HG02884 (cell line): Measurements from ENCODE around the gene NCR3LG1.

Experiments used
- ATAC-seq: cut with Tn5 transposase; IDR thresholded peaks from one replicate; pipeline ENCODE4 v1.9.1; 2021; ENCODE audit warnings: mild to moderate bottlenecking, moderate library complexity; ENCODE audit not compliant: unreplicated experiment

NCR3LG1 gene

DNA sequence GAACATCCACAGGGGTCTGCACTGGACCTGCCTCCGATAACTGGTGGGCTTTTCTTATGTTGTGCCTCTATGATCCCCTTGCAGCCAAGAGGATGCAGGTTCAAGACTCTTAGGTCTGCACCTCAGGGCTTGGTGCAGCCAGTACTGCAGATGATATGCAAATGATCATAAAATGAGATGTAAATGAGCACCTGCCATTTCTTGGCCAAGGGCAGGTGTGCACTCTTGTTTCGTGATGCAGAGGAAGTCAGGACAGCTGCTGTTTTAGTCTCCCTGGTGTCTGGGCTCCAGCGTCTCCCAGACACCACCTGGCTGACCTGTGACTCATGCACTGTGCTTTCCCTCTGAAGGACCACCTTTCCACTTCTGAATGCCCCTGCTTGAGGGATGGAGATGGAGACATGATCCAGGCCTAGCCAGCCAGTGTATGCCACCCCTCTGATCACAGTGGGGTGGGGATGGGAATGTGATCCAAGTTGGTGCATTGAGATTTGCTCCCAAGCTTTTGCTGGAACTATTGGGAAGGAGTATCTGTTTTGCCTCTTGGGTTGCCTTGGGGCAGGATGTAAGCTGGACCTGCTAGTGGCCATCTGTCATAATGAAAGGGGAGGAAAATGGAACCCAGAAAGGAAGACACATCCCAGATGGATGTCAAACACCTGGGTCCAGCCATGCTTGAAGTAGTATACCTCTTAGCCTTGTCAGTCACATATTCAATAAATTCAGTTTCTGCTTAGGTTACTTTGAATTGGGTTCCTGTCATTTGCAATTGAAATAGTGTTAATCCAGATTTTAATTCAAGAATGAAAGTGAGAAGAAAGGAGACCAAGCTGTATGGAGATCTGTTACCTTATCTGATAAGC lies 40.1 kb downstream of the NCR3LG1 start:
- no peak for ATAC-seq

DNA sequence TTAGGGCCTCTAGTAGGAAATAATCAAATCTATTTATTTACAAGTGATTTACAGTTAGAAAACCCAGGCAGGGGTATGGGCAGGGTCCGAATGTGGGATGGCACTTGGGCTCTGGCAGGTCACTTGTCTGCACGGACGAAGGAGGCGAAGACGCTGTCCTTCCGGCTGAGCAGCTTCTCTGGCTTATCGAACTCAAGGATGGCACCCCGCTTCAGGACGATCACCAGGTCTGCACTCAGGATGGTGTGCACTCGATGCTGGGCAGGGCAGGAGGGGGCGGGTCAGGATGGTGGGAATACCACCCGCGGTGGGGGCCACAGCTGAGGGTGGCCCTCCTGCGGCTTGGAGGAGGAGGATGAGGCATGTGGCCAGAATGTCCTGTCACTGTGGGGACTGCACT lies 41.3 kb downstream of the NCR3LG1 start:
- no peak for ATAC-seq

DNA sequence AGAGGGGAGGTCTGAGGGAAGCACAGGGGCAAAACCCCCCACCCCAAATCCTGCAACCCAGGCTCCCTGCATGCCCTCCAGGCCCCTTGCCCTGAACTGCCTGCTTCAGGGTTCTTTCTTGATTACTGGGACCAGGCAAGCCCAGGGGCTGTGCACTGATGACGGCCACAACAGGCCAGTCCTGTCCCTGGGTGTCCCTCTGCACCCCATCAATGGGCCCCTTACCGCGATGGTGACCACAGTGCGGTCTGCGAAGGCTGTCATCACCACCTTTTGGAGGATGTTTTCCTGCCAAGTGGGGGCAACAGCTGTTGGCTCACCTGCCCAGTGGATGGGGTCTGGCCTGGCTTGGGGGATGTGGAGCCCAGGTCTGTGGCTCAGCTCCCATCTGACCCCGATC lies 41.9 kb downstream of the NCR3LG1 start:
- no peak for ATAC-seq

DNA sequence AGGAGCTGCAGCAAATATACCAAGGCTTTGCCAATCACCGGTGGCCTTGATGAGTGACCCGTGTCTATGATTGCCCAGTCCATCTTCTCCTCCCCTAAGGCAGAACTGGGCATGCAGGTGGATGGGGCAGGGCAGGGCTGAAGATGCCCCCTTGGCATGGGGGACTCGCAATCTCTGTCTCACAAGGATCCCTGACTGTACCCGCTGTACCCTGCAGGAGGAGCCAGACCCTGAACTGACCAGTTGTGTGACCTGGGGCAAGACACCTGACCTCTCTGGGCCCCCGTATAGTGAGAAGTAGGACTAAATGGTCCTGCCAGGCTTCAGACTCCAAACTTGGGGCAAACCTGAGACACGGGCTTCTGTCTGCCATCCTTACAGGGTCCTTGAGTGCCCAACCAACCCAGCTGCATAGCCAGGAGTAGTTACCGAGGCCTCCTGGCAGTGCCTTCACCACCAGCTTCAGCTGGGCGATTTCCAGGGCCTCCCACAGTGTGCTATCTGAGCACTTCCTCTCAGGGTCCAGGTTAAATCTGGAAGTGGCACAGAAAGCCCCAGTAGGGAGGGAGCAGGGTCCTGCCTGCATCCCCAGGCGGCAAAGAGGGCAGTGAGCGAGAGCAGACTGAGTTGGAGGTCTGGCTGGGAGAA lies 43.3 kb downstream of the NCR3LG1 start:
- ATAC-seq: no peak

DNA sequence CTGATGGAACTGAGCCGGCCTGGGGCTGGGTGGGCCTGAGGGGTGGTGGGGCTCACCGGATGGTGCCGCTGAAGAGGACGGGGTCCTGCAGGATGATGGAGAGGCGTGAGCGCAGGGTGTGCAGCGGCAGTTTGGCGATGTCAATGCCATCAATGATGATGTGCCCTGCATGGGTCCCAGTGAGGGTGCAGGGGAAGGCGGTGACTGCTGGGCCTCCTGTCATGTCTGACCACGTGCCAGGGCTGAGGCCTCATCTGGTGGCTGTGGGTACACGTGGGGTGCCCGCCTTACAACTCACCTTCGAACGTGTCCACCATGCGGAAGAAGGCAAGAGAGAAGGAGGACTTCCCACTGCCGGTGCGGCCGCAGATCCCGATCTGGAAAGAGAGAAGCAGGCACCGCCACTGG lies 44.0 kb downstream of the NCR3LG1 start:
- ATAC-seq: no peak

DNA sequence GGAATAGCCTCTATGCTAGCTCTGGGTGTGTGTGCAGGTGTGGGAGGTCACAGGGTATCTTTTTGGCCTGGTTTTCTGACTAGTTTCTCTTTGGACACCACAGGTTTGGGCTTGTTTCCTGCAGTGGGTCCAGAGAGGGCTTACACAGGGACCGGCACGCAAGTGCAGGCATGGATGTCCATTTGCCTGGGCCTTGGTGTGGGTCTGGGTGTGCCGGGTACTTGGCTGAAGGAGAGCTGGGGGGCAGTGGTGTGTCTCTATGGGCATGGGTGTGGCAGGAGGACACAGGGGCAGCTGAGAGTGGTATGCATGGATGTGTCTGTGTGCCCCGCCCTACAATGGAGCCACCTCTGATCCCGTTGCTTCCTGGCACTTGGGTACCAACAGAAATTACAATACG lies 44.4 kb downstream of the NCR3LG1 start:
- no peak for ATAC-seq

DNA sequence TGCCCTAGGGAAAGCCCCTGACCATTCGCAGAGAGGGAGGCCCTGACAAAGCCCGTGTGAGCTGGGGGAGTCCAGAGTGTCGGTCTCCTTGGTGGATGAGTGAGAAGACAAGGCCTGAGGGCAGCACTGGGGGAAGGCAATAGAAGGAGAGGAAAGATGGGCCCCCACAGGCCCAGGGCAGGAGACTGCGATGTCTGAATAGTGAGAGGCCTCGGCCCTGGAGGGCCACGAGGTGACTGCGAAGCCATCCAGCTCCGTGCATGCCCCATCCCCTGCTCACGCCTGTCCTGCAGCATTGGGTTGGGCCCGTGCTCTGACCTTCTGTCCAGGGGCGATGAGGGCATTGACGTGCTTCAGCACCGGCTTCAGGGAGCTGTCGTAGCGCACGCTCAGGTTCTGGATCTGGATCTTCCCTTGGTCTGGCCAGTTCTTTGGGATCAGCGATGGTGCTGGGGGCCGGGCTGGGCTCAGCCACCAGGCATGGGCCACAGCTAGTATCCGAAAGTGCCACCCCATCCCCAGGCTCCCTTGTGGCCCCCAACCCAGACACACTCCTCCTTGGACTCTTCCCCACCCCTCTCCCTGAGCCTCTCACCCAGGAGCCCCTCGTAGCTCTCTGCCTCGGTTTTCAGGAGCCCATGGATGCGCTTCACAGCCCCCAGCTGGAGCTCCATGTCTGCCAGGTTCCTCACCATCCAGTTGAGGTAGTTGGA lies 45.2 kb downstream of the NCR3LG1 start:
- ATAC-seq: no peak

DNA sequence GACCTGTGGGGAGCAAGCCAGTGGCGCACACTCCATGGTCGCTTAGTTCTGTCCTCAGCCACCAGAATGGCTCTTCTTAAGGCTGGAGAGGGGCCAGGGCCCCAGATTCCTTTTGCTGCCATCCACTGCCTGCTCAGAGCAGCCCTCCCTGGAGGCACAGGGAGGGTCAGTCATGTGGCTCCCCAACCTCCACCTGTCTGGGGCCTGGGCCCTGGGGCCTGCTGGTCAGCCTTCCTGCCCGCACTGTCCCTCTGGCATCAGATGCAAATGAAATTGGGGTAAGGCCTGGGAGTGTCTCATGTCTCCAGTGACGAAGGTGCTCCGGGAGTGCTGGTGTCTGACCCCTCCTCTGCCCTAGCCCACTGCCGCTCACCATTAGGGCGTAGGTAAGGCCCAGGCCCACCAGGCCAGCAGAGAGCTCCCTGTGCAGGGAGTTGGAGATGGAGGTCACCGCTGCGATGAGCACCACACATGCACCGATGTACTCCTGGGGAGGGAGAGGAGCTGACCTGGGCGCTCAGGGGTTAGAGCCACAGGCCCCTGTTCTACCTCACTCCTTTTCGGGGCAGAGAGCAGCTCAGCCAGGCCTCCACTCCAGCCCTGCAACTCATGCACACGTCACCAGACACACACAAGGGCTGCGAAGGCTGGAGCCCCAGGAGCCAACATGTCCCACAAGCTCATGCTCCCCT lies 45.9 kb downstream of the NCR3LG1 start:
- ATAC-seq: no peak

DNA sequence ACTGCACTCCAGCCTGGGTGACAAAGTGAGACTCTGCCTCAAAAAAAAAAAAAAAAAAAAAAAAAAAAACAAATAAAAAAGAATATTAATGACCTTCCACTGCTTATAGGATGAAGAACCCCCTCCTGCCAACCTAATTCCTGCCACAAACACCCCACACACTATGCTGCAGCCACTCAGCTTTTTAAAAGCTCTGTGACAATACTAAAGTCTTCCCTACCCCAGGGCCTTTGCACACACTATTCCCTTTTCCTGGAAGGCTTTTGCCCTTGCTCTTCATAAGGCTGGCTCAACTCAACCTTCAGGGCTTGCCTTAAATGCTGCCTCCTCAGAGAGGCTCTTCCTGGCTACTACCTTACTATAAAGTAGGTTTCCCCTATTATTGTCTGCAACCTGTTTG lies 47.6 kb downstream of the NCR3LG1 start:
- ATAC-seq: no peak

DNA sequence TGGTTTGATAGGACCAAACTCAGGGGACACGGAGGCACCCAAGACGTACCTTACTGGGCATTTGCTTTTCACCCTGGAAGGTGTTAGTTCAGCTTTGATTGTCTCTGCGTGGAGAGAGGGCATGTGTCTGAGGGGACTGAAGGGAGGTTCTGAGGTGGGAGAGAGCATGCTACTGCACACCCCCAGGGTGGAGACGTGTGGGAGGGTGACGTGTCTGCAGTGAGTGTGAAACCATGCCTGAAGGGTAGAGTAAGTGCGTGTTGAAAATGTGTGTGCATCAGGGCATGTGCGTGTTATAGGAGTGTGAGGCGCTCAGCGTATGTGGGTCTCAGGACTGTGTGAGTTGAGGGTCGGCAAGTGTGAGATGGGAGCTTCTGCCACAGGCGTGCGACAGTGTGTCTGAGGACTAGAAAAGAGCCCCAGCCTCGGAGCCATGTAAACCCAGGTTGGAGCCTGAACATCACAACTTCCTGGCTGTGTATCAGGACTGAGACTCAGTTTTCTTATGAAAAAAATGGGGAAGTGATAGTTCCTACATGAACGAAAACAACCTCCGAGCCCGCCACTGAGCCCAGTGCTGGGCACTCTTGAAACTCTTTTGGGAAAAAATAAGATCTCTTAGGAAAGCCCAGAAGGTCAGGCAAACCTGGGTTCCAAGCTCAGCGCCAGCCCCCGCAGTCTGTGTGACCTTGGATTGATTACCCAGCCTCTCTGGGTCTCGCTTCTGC lies 48.6 kb downstream of the NCR3LG1 start:
- ATAC-seq: no peak

DNA sequence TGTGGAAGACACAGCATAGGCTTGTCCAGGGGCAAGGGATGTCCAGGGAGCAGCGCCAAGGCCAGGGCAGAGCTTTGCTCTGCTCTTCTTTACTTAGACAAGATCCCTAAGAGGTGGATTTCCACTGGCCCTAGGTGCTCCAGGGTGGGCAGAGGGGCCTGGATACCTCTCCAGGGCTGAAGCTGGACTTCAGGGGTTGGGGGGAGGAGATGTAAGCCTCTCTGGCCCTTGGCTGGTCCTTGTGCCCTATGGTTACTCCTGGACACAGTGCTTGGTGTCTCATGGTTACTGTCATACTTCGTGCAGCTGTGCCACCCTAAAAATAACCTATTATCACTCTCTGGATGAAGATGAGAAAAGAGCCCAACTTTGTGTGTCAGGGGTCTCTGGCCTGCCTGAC lies 49.7 kb downstream of the NCR3LG1 start:
- ATAC-seq: no peak

DNA sequence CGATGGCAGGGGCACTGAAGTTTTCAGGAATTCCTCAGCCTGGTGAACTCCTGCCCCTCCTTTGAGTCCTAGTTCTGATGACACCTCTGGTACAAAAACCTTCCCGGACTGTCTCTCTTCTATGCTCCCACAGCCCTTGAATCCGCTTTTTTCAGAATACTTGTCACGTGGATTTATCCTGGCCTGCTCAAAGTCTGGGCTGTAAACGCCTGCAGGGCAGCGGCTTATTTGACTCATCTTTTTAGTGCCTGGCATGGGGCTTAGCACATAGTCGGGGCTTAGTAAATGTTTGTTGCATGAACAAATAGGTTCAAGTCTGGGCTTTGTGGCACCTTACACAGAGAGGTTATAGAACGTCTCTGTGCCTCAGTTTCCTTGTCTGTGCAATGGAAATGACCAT lies 50.2 kb downstream of the NCR3LG1 start:
- ATAC-seq: no peak

DNA sequence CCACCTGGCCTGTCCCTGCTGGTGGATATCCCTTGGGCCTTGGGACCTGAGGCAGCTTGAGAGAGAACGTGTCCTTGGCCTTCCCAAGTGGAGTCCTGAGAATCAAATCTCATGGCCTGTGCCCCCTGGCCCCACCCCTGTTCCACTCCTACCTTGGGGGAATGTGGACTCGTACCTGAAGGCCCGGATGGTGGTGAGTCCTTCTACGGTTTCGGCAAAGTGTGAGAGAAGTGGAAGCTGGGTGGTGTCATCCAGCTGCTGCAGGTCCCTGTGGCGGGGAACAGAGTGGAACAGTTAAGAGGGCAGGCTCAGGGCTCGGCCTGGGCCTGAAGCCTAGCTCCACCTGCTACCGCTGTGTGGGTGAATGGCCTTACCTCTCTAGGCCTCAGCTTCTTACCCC lies 50.9 kb downstream of the NCR3LG1 start:
- no peak for ATAC-seq

DNA sequence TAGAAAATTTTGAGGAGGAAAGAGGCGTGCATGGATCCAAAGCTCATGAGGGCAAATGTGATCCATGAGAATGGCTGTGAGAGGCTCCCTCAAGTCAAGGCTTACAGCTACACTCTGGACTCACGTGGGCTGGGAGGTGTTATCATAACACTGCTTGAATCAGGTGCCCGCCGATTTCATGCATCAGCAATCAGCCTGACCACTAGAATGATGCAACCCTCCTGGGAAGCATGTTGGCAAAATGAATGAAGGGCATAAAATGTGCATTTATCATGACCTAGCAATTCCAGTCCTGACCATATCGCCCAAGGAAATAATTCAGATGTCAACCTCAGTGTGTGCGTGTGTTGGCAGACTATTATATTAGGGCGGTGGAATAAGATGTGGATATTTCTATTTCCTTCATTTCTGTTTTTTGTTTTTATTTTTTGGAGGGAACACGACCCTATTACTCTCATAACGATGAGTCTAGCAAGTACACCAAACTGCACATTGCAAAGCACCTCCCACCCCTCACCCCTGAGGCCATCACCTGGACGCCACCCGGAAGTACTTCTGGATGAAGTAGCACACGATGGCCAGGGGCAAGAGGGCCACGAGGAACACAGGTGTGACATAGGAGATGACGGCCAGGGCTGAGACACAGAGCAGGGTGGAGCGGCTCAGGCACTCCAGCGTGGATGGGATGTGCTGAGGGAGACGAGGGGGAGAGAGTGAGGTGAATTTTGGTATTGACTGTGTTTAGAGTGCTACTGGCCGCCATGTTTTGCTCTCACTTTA lies 52.6 kb downstream of the NCR3LG1 start:
- ATAC-seq: no peak

DNA sequence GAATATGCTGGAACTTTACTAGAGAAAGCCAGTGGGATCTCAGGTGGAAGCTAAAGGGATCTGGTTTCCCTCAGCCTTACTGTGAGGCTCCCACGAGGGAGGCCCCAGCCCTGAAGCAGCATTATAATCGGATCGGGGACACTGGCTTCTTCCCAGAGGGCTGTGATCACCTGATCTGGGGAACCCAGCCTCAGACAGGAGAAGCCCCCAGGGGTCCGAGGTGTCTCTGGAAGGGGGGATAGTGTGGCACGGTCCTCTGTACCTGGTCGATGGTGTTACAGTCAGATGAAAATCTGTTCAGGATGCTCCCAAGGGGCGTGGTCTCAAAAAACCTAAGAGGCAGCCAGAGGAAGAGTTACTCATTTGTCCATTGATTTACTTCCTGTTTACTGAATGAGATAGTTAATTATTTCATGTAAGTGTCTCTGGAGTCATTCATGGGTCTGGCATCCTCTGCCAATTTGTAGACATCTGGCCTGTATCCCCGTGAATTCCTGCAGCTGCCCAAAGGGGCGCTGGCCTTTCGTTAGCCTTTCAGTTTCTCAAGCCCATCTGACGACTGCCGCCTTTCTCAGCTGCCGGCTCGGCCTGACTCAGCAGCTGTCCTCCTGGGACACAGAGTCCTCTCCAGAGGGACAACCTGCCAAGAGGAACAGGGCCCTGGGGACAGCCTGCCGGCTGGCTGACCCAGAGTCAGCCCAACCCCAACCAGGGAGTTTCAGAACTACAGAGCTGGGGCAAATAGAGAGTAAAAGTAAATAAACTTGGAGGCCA lies 53.8 kb downstream of the NCR3LG1 start:
- no peak for ATAC-seq

DNA sequence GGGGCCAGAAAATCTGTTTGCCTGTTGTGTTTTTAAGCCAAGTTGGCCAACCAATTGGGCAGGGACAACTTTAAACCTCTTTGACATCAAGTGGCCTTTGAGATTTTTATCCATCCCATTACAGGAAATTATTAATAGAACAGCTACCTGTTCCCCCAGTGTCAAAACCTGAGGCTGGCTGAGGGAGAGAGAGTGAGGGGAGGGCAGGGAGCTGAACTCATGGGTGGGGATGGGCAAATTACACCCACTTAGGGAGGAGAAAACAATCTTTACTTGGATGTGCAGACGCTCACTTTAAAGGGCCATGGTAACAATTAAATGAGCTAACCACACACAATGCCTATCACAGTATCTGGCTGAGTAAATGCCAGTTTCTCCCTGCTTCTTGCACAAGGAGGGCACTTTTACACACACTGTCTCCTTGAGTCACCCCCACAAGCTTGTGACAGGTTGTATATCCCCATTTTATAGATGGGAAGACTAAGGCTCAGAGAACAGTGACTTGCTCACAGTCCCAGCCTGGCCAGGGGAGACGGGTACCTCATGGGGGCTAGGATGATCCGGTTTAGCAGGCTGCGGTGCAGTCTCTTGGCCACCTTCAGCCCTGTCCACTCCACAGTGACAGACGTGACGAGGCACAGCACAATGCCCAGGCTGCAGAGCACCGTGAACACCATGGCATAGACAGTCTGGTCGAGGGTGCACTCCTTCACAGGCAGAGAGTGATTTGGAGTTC lies 54.6 kb downstream of the NCR3LG1 start:
- ATAC-seq: no peak

DNA sequence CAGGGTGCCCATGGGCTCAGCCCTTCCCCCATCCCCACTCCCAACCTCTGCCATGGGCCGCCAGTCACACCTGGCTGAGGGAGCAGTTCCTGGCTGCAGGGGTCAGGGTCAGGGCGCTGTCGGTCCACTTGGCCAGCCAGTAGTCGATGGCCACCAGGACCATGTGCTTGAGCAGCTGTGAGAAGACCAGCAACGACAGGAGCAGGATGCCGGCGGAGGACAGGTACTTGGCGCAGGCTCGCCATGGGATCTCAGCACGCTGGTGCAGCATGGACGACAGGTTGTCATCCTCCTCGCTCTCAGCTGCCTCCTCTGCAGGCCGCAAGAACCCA lies 55.2 kb downstream of the NCR3LG1 start:
- ATAC-seq: no peak

DNA sequence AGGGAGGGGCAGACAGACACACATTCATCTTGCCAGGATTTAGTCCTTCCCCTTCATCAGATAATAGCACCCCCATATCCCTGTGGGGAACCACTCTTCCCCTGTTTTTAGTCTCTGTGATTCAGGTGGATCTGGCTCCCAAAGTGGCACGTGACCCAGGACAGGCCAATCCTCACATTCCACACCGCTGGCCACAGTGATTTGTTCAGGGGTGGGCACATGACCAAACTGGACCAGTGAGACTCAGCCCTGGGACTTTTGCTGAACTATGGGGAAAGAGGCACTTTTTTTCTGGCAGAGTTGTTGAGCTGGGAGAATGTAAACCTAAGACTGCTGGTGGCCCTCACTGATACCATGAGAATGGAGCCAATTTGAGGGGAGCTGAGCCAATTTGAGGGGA lies 56.0 kb downstream of the NCR3LG1 start:
- ATAC-seq: no peak

DNA sequence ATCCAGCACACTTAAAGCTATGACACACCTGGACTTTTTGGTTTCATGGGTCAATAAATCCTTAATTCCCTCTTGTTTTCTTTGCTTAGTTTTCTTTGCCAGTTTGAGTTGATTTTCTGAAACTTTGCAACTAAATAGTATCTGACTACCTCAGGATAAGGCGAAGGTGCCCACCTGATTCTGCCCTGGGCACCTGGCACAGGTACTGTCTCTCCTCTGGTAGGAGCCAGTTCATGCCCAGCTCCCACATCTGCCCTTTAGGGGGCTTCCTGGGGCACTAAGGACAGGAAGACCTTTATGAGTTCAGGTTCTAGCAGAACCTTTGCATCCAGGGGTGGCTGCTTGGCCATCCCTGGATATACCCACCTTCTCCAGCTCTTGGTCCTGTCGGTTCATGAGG lies 56.4 kb downstream of the NCR3LG1 start:
- no peak for ATAC-seq
